Suppressor macrophage (primary cell): Measurements from ENCODE around the gene GAB3.
"Not testable (repeated sequence)": the region's sequence is repeated elsewhere in the genome, so short reads cannot be mapped to it uniquely, and the experiment has no call there.

Source experiments
- DNase-seq, 4 experiments: peaks; one replicate each; pipeline ENCODE4 v3.0.0-alpha.2; 2020 to 2022

Gene GAB3

GRCh38 chrX:154720067-154720466 lies 30.8 kb downstream of the GAB3 start:
- peak in 1 of 4 experiments; percentile 24 for DNase-seq

- DNase-seq = peak; percentile 46 to 77 (median 63)
These were observed 31.7 kb downstream of the GAB3 start for GRCh38 chrX:154719132-154719675.

GRCh38 chrX:154718616-154719015 lies 32.3 kb downstream of the GAB3 start:
- DNase-seq = peak; percentile 39 to 80 (median 66)

GRCh38 chrX:154717824-154718223 lies 33.1 kb downstream of the GAB3 start:
- peak in 2 of 4 experiments; percentile 34 to 42 for DNase-seq

GRCh38 chrX:154715825-154716224 lies 35.1 kb downstream of the GAB3 start:
- DNase-seq = no peak

- peak; percentile 48 to 65 (median 62) for DNase-seq
These were observed 36.0 kb downstream of the GAB3 start for GRCh38 chrX:154714925-154715324.

GRCh38 chrX:154712781-154713740 lies 37.8 kb downstream of the GAB3 start:
- DNase-seq = peak in 1 of 4 experiments; percentile 26

- no peak for DNase-seq
These were observed 39.6 kb downstream of the GAB3 start for GRCh38 chrX:154711264-154711663.

- no peak for DNase-seq
These were observed 40.6 kb downstream of the GAB3 start for GRCh38 chrX:154710309-154710708.

- no peak for DNase-seq
These were observed 52.1 kb downstream of the GAB3 start for GRCh38 chrX:154698630-154699248.

- no peak for DNase-seq
These were observed 54.2 kb downstream of the GAB3 start for GRCh38 chrX:154696676-154697045.

- peak; percentile 52 to 76 (median 64) for DNase-seq
These were observed 54.8 kb downstream of the GAB3 start for GRCh38 chrX:154695911-154696675.

GRCh38 chrX:154693394-154693793 lies 57.5 kb downstream of the GAB3 start:
- no peak for DNase-seq

- not testable (repeated sequence) for DNase-seq
These were observed 60.4 kb downstream of the GAB3 start for GRCh38 chrX:154690438-154690837.

GRCh38 chrX:154672084-154672483 lies 78.8 kb downstream of the GAB3 start:
- DNase-seq = not testable (repeated sequence)

GRCh38 chrX:154670848-154671247 lies 80.0 kb downstream of the GAB3 start:
- DNase-seq = not testable (repeated sequence)

GRCh38 chrX:154661899-154662298 lies 89.0 kb downstream of the GAB3 start:
- DNase-seq = peak in 2 of 4 experiments; percentile 9 to 38

GRCh38 chrX:154661170-154661569 lies 89.7 kb downstream of the GAB3 start:
- peak in 3 of 4 experiments; percentile 1 to 42 (median 28) for DNase-seq

- DNase-seq = no peak
These were observed 90.3 kb downstream of the GAB3 start for GRCh38 chrX:154660541-154660940.

- DNase-seq = no peak
These were observed 91.9 kb downstream of the GAB3 start for GRCh38 chrX:154658957-154659356.

- DNase-seq = no peak
These were observed 92.7 kb downstream of the GAB3 start for GRCh38 chrX:154658187-154658586.

GRCh38 chrX:154657226-154657805 lies 93.6 kb downstream of the GAB3 start:
- no peak for DNase-seq
